Measurements from ENCODE around the gene PPP3R2. TPM values are rescaled to one million over a fixed set of nuclear protein-coding genes. Genes with fewer than 3 reads are reported as not detected.

The PPP3R2 gene
- total RNA-seq, 1 experiment from 2014 or later = not detected

- no peak overlapping the region for H2AK5ac ChIP-seq (ENCODE audit: insufficient read length, low read length)
- H3K27me3 ChIP-seq (ENCODE audit: insufficient read depth, low read length) = no peaks in the 10 kb centered on the region
- H3K79me2 ChIP-seq (ENCODE audit: insufficient read depth, low read length) = no peaks in the 10 kb centered on the region
- no peaks in the 10 kb centered on the region for H3K27me3 Mint-ChIP-seq (ENCODE audit: low read depth)
- H3K23ac ChIP-seq (ENCODE audit: insufficient read length, low read depth, low read length) = no peak overlapping the region
- H4K5ac ChIP-seq (ENCODE audit: insufficient read length, low read depth, low read length) = no peak overlapping the region
- H3K36me3 Mint-ChIP-seq (ENCODE audit: insufficient read depth in 1 of 3, low read depth in 3 of 3) = peaks cover 0 to 2% (median 0%) of the 10 kb centered on the region in 3 experiments; a peak in 1 of 7 replicates
- no peak overlapping the region for H2BK120ac ChIP-seq (ENCODE audit: low read depth, low read length, poor library complexity, severe bottlenecking)
- no peaks in the 10 kb centered on the region for H3K9me3 ChIP-seq (ENCODE audit: control insufficient read depth, low read depth, low read length)
- no peak overlapping the region for H3K56ac ChIP-seq (ENCODE audit: insufficient read length, low read depth, low read length)
- H3K4me1 Mint-ChIP-seq = no peaks in the 10 kb centered on the region
- DNase-seq = no peak
- no peak overlapping the region for H2BK5ac ChIP-seq (ENCODE audit: insufficient read length, low read length)
- peaks cover 0 to 4% of the 10 kb centered on the region in 2 experiments; a peak in 2 of 5 replicates for H3K9me3 Mint-ChIP-seq
- no CpG with 5 or more reads among the region's 3 CpGs for WGBS (ENCODE audit: extremely low coverage, insufficient read length, low lambda C conversion rate)
- no peak overlapping the region for H4K8ac ChIP-seq (replicated peaks; ENCODE audit: insufficient read length, low read depth, low read length)
- H2BK15ac ChIP-seq (ENCODE audit: low read depth, low read length) = no peak overlapping the region
- H3K4ac ChIP-seq (ENCODE audit: low read depth, low read length) = no peak overlapping the region
- no peak overlapping the region for H3K18ac ChIP-seq (ENCODE audit: insufficient read length, low read depth, low read length)
- H2AFZ ChIP-seq (ENCODE audit: low read length) = no peak overlapping the region
- no peak overlapping the region for H3K14ac ChIP-seq (ENCODE audit: insufficient read depth, low read length)
- no peak overlapping the region for H3T11ph ChIP-seq (ENCODE audit: low read length)
- H3K4me3 Mint-ChIP-seq = no peak overlapping the region
- H2BK20ac ChIP-seq (ENCODE audit: low read depth, low read length, poor library complexity, severe bottlenecking) = no peak overlapping the region
- H3K4me2 ChIP-seq (ENCODE audit: insufficient read depth, insufficient read length, low read length) = no peak overlapping the region
- H3K27ac ChIP-seq (ENCODE audit: insufficient read length, low read depth, low read length) = no peak overlapping the region
- H3K79me1 ChIP-seq (ENCODE audit: insufficient read depth, low read depth, low read length, poor library complexity, severe bottlenecking) = no peaks in the 10 kb centered on the region
- no peaks in the 10 kb centered on the region for H4K20me1 ChIP-seq (ENCODE audit: control insufficient read depth, insufficient read depth, insufficient read length)
- H4K91ac ChIP-seq (ENCODE audit: insufficient read length, low read depth, low read length) = no peak overlapping the region
- H2BK12ac ChIP-seq (ENCODE audit: insufficient read length, low read depth, low read length) = no peak overlapping the region
- H3K27ac Mint-ChIP-seq = no peak overlapping the region
- H3K9ac ChIP-seq (ENCODE audit: extremely low read depth, insufficient read length, low read length) = no peak overlapping the region
- no peaks in the 10 kb centered on the region for H3K23me2 ChIP-seq (ENCODE audit: insufficient read length, low read depth, low read length, poor library complexity, severe bottlenecking)
- H3K4me1 ChIP-seq (ENCODE audit: insufficient read depth, low read length) = no peaks in the 10 kb centered on the region
- TF ChIP-seq, protein P1, sequence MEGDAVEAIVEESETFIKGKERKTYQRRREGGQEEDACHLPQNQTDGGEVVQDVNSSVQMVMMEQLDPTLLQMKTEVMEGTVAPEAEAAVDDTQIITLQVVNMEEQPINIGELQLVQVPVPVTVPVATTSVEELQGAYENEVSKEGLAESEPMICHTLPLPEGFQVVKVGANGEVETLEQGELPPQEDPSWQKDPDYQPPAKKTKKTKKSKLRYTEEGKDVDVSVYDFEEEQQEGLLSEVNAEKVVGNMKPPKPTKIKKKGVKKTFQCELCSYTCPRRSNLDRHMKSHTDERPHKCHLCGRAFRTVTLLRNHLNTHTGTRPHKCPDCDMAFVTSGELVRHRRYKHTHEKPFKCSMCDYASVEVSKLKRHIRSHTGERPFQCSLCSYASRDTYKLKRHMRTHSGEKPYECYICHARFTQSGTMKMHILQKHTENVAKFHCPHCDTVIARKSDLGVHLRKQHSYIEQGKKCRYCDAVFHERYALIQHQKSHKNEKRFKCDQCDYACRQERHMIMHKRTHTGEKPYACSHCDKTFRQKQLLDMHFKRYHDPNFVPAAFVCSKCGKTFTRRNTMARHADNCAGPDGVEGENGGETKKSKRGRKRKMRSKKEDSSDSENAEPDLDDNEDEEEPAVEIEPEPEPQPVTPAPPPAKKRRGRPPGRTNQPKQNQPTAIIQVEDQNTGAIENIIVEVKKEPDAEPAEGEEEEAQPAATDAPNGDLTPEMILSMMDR (conservative IDR thresholded peaks at IDR 0.05) = no peak
Measured at GRCh38 chr9:101636247-101636646, 41.5 kb upstream of the PPP3R2 start.

Data from H9 (cell line).